IPS-NIHi7 (cell line): ENCODE measurements around the gene WDR93.
"Not testable (repeated sequence)": the region's sequence is repeated elsewhere in the genome, so short reads cannot be mapped to it uniquely, and the experiment has no call there.

Experiments
- DNase-seq: peaks from one replicate; pipeline ENCODE4 v3.0.0; 2012; ENCODE audit warnings: mixed read lengths; ENCODE audit errors: extremely low spot score

The WDR93 gene

DNA sequence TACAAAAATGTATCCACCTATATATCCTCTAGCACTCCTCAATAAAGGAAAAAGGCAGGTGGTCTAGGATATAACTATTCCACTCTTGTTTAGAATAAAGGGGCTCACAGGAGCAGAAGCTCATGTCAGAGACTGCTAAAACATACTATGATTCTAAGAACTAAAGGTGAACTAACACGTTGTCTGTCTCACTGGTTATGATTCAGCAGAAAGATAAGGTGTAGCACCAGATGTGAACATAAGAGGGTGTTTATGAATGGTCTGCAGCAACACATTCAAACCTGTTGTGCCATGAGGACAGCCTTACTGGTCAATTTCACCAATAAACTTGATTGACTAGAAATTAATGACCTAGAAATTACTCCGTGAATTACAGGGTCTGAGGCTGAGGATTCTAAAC, 4.6 kb upstream of the WDR93 start:
- DNase-seq, result no peak

DNA sequence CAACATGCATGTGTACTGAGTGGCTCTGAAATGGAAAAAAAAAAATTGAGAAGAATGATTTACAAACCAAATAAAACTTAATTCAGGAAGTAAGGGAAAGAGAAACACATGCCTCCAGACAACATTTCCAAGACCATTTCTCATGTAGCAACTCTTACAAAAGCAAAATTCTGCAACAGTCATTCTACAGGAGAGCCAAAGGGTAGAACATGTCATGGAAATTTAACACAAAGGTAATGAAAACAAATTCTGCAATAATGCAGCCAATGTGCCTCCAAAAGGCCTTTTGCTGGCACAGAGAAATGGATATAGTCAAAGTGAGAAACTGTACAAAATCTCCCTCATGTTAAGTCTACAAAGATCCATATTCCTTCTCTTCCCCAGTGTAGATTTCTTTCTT, 4.1 kb upstream of the WDR93 start:
- no peak for DNase-seq

DNA sequence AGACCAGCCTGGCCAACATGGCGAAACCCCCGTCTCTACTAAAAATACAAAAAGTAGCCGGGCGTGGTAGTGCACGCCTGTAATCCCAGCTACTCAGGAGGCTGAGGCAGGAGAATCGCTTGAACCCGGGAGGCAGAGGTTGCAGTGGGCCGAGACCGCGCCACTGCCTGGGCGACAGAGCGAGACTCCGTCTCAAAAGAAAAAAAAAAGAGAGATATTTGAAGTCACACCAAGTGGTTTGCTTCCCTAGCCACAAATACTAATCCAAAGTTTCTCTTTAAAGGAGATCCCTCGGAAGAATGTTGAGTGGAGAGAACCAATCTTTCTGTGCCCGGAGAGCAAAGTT, 708 bp upstream of the WDR93 start:
- DNase-seq, result not testable (repeated sequence)

DNA sequence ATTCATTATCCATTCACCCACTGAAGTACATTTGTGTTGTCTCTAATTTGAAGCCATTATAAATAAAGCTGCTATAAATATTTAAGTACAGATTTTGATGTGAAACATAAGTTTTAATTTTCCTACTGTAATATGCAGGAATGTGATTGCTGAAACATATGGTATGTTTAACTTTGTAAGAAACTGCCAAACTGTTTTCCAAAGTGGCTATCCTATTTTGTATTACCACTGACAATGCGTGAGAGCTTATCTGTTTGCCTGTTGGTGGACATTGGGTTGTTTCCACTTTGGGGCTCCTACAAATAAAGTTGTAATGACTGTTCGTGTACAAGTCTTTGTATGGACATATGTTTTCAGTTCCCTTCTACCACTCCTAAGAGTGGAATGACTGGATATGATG, 2.5 kb downstream of the WDR93 start:
- DNase-seq, result no peak

DNA sequence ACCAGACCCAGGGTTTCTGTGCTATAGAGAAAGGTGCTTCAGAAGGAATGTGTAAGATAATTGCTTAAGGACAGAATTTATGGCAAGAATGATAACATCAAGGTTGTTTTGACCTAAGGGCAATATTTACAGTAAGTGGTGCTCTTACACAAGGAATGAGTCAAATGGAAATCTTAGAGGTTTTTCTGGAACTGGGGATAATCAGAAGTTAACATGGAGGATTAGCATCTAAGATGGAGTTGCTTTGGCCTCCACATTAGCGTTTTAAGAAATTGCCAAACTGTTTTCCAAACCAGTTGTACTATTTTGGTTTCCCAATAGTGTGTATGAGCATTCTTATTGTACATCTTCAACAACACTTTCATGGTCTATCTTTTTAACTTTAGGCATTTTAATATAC, 3.1 kb downstream of the WDR93 start:
- no peak for DNase-seq

DNA sequence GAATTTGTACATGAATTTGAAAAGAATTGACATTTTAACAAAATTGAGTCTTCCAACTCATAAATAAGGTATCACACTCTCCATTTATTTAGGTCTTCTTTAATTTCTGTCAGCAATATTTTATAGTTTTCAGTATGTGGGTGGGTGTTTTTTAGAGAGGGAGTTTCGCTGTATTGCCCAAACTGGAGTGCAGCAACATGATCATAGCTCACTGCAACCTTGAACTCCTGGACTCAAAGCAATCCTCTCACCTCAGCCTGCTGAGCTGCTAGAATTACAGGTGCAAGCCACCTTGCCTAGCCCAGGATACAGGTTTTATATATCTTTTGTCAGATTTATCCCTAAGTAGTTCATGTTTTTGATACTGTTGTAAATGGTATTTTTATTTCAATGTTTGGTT, 4.6 kb downstream of the WDR93 start:
- DNase-seq, result no peak

DNA sequence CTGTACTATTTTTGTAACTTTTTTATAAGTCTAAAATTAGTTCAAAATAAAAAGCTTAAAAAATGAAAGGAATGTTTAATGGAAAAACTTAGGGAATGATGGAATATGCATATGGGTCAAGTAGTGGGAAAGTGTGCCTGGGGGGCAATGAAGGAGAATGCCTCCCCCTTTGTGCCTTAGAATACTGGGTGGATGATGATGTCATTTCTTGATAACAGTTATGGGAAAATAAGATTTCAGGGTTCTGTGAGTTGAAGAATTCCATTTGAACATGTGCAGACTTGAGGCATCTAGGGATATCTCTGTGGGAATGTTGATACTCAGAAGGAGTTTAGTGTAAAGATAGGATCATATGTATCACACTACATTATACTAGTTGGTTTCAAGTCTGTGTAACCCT, 13.8 kb downstream of the WDR93 start:
- DNase-seq, result no peak

DNA sequence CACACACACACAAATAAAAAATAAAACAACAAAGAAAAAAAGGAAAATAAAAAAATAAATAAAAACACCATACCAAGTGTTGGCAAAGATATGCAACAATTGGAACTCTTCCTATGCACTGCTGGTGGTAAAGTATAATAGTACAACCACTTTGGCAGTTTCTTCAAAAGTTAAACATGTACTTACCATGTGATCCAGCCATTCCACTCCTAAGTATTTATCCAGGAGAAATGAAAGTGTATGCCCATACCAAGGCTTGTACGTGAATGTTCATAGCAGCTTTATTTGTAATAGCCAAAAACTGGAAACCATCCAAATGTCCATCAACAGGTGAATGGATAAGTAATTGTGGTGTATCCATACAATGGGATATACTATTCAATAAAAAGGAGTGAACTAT, 17.0 kb downstream of the WDR93 start:
- DNase-seq, result no peak

DNA sequence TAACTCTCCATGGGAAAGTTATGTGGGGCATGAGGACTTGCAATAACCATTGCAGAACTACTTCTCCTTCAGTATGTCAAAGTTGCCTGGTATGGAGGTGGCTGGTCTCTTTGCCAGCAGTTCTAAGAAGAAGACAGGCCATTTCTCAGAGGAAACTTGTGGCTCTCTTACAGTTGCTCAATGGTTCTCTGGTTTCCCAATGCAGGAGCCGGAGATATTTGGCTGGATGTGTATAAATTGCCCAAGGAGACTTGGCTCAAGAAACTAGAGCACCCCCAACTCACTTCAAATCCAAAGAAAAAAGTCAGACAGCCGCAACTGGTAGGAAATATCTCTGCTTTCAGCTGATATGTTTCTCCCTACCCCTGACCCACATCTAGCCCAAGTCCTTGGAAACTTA, 24.2 kb downstream of the WDR93 start:
- no peak for DNase-seq

DNA sequence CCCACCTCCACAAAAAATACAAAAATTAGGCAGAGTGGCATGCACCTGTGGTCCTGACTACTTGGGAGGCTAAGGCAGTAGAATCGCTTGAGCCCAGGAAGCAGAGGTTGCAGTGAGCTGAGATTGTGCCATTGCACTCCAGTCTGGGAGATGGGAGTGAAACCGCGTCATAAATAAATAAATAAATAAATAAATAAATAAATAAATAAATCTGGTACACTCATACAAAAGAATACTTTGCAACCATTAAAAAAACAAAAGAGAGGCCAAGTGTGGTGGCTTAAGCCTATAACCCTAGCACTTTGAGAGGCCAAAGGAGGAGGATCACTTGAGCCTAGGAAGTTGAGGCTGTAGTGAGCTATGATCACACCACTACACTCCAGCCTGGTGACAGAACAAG, 32.4 kb downstream of the WDR93 start:
- no peak for DNase-seq

DNA sequence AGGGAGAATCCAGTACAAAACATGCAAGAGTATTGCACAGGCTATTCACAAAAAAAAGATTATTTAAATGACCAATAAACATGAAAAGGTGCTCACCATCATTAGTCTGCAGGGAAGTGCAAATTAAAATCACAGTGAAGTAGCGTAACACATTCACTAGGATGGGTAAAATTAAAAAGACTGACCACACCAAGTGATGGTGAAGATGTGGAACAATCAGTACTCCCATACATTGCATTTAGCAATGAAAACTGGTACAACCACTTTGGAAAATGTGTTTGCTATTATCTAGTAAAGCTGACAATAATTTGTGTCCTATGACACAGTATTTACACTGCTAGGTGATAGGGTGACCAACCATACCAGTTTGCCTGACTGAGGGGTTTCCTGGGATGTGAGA, 34.0 kb downstream of the WDR93 start:
- DNase-seq, result no peak

DNA sequence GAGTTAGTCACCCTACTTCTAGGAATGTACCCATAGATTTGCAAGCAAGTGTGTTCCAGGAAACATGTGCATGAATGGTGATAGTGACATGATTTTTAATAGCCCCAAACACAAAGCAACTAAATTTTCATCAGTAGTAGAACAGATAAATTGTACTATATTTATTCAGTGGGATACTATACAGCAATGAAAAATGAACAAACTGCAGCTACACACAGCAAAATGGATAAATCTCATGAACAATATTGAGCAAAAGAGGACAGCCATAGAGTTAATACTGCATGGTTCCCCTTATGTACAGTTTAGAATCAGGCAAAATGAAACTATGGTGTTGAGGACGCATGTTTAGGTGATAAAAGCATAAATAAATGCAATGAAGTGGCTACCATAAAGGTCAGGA, 34.5 kb downstream of the WDR93 start:
- no peak for DNase-seq

DNA sequence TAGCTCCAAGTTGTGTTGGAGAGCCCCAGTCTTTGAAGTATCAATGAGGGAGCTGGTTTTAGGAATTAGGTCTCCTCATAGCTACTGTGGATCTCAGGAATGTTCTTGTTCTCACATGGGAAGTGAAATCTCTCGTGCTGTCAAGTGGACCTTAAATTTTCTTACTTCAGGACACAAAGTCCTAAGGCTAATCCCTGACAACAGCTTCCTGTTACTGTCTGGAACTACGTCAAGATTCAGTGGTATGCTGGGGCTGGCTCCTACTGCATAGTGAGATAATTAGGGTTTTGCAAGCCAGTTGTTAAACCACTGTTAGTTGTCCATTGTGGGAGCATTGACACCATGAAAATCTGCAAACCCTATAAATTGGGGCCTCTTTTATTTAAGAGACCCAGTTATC, 37.6 kb downstream of the WDR93 start:
- no peak for DNase-seq

DNA sequence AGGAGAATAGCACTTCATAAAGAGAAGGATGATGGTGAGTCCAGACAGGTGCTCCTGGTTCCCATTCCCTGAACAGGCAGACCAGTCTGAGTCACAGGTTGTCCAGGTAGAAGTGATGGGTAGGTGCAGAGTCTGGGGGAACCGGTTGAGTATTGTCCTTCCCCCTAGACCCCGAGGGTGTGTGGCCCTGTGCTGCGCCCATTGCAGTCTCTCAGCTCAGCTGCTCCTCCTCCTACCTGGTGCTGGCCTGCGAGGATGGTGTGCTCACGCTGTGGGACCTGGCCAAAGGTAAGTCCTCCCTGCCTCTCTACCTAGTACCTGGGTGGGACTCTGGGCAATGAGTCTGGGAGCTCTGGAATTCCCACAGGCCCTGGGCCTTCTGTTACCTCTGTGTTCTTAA, 40.7 kb downstream of the WDR93 start:
- DNase-seq, result no peak

DNA sequence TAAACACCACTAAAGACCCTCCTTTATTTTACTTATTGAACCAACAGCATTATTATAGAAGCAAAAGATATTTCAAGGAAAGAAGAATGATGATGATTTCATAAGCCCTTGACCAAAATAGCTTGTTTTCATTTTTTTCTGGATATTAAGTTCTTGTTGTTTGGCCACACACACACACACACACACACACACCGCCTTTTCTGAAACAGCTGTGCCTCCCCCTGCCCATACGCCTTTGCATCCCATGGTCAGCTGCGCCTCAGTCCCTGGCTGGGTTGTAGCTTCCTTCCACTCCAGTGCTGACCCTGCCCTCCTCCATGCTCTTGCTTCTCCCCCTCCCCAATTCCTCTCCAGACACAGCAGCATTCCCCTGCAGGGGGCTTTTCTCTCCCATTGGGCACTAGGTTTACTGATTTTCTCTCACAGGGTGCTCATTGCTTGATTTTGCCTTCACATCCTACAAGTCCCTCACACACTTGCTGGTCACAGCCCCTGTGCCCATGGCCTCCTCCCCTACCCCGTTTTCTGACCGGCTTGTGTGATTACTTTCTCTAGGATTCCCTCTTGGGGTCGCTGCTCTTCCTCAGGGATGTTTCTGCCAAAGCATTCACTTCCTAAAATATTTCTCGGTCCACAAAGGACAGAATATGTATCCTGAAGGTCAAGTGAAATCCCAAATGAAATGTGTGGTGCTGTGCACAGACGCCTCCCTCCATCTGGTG, 42.0 kb downstream of the WDR93 start:
- no peak for DNase-seq

DNA sequence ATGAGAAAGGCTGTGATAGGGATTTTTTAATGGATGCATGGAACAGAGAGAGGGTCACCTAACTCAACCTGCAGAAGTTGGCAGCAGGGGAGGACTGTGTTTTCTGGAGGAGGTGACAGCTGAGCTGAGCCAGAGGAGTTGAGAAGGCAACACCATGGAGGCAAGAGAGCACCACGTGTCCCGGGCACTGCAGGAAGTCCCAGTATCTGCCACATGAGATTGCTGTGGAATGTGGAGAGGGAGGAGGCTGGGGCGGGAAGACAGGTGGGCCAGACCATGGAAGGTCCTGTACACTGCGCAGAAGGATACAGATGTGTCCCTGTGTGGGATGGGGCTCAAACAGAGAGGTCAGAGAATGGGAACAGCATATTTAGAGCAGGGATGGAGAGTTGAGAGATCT, 45.2 kb downstream of the WDR93 start:
- no peak for DNase-seq

DNA sequence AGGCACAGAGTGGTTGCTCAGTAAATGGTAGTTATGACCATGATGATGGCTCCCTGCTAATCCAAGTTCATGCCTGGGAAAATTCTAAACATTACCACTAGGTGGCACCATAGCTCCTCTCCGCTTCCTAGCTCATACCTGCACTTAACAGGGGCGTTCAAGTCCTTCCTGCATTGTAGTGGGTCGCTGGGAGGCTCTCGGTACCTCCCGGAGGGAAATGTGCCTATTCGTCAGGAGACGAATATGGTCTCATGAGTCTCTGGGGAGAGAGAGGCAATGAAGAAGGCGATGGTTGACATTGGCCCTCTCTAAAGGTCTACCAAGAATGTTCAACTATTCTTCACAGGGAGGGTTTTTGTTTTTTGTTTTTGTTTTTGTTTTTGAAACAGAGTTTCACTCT, 49.5 kb downstream of the WDR93 start:
- DNase-seq, result peak; percentile 87

DNA sequence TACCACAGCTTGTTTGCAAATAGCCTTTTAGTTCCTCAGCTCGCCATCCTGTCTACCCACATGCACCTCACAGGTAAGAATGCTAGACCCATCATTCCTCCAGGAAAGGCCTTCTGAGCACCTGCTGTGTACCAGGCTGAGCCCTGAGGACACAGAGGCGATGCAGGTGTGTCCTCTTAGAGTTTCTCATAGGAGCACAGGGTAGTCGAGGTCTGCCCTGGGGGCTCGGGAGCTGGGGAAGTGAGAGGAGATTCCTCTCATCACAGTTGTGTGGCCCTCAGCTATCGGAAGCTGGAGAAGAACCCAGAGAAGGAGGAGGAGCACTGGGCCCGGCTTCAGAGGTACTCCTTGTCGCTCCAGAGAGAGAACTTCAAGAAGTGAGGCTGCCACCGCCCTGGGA, 52.4 kb downstream of the WDR93 start:
- DNase-seq, result no peak

DNA sequence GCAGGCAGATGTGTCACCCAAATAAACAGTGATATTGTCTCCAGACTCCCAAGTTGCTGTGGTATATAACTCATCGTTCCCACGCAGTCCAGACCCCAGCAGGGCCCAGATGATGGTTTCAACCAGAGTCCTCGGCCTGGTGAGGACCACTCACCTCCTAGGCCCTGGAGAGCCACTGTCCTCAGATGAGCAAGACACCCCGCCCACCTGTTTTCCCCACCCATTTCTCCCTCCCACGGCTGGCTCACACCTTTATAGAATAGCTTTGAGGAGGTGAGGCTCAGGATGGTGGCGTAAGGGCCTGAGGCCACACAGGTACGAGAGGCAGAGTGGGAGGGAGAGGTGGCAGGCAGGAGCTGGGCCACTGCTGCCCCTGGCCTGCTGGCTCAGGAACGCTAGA, 53.0 kb downstream of the WDR93 start:
- no peak for DNase-seq

DNA sequence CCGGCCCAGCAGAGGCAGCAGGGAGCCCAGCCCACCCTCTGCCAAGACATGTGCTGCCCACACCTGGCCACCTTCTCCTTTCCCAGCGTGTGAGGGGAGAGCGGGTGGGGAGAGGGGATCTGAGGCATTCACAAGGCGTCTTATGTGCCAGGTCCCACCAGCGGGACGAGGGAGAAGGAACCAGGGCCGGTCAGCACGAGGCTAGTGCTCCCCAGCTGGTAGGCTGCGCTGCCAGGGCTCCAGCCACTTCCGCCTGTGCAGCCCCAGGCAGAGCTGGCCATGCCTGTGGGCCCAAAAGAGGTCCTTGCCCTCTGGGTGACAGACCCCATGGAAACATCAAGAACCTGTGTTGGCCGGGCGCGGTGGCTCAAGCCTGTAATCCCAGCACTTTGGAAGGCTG, 54.5 kb downstream of the WDR93 start:
- no peak for DNase-seq

DNA sequence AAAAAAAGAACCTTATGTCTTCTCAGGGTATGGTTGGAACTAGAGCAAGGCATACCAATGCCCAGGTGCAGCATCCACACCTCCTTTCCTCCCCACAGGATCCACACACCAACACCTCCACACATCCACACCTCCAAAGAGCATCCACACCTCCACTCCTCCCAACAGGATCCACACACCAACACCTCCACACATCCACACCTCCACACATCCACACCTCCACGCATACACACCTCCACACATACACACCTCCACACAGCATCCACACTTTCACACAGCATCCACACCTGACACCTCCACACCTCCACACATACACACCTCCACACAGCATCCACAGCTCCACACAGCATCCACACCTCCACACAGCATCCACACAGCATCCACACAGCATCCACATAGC, 55.2 kb downstream of the WDR93 start:
- DNase-seq, result no peak

DNA sequence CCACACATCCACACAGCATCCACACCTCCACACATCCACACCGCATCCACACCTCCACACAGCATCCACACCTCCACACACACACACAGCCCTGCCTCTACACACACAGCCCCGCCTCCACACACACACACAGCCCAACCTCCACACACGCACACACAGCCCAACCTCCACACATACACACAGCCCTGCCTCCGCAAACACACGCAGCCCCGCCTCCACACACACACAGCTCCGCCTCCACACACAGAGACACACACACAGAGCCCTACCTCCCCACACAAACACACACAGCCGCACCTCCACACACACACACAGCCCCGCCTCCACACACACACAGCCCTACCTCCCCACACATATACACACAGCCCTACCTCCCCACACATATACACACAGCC, 55.8 kb downstream of the WDR93 start:
- DNase-seq, result no peak

DNA sequence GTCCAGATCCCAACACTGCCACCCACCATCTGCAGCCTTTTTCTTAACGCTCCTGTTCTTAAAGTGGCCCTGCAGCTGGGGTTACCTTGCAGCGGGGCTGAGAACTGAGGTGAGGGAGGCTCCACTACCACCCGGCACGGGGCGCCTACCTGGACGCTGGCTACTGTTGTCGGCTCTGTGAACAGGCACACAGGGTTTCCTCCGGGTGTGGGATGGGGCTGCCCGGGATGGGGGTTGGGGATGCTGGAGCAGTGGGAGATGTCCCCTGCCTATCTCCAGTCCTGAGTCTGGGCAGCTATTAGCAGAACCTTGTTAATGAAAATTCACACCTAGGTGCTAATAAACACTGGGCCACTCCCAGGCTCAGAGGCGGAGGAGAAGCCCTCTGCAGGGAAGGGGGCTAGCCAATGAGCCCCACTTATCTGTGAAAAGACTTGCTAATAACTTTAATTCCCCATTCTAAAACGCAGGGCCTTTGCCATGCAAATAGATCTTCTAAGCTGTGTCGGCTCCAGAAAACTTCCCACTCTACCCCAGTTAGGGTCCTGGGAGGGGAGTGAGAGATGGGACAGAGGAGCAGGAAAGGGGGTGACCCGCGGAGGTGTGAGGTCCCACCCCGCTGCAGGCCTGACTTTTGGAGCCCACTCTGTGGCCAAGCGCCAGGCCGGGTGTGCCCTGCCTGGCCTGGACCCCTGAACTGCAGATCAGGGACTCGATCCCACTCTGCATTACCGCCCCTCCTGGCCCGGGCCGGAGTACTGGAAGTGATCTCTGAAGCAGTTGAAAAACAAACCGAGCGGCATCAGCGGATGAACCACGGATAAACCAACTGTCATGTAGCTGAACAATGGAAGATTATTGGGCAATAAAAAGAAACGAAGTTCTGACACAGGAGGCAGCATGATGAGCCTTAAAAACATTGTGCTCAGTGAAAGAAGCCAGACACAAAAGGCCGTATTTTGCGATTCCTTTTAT, 57.4 kb downstream of the WDR93 start:
- peak; percentile 36 for DNase-seq
